RWPE2 (cell line): Measurements from ENCODE around the gene STIM1.
A peak's percentile ranks its signal among the peaks of the same experiment; 100 is the strongest.

Experiments used
- ATAC-seq: fragments of 200-7000 bp; cut with Tn5 transposase; 3 replicates; pipeline ENCODE4 v1.9.1; 2021; ENCODE audit warnings: low read depth
- DNase-seq: peaks from one replicate; pipeline ENCODE4 v3.0.0-alpha.2; 2020; ENCODE audit warnings: low spot score
- H3K27ac ChIP-seq: fragments of 450-650 bp; 2 replicates; pipeline ENCODE4 v1.5.1; 2017; ENCODE audit warnings: mild to moderate bottlenecking; ENCODE audit not compliant: poor library complexity, severe bottlenecking
- H3K27me3 ChIP-seq: fragments of 250-450 bp; sonication (Bioruptor Pico); 2 replicates; pipeline ENCODE4 v1.5.1; 2021; ENCODE audit warnings: mild to moderate bottlenecking, moderate library complexity; ENCODE audit not compliant: insufficient read depth, poor library complexity, severe bottlenecking
- H3K36me3 ChIP-seq: fragments of 250-450 bp; sonication (Bioruptor Pico); 2 replicates; pipeline ENCODE4 v1.5.1; 2020; ENCODE audit warnings: low read depth, mild to moderate bottlenecking, moderate library complexity
- H3K4me1 ChIP-seq: fragments of 250-450 bp; sonication (Bioruptor Pico); 2 replicates; pipeline ENCODE4 v1.5.1; 2021; ENCODE audit warnings: mild to moderate bottlenecking, moderate library complexity; ENCODE audit not compliant: insufficient read depth, poor library complexity, severe bottlenecking
- H3K4me3 ChIP-seq: fragments of 250-450 bp; sonication (Bioruptor Pico); 2 replicates; pipeline ENCODE4 v1.5.1; 2021; ENCODE audit warnings: mild to moderate bottlenecking, moderate library complexity; ENCODE audit not compliant: severe bottlenecking
- H3K9me3 ChIP-seq: fragments of 250-450 bp; sonication (Bioruptor Pico); 2 replicates; pipeline ENCODE4 v1.5.1; 2021; ENCODE audit warnings: mild to moderate bottlenecking, moderate library complexity; ENCODE audit not compliant: severe bottlenecking
- CTCF ChIP-seq: fragments of 450-650 bp; IDR thresholded peaks from one replicate; pipeline ENCODE4 v1.5.1; 2017; ENCODE audit warnings: mild to moderate bottlenecking, moderate library complexity; ENCODE audit not compliant: poor library complexity, severe bottlenecking

STIM1 gene

GRCh38 chr11:3922056-3922455, 66.6 kb downstream of the STIM1 start:
- H3K4me3 ChIP-seq: no peak overlapping the region
- ATAC-seq: no peak
- H3K27me3 ChIP-seq: no peaks in the 10 kb centered on the region
- no peak overlapping the region for H3K27ac ChIP-seq
- no peaks in the 10 kb centered on the region for H3K9me3 ChIP-seq
- H3K4me1 ChIP-seq: peaks cover 11% of the 10 kb centered on the region
- no peak for DNase-seq
- no peak for TF ChIP-seq CTCF
- no peaks in the 10 kb centered on the region for H3K36me3 ChIP-seq

GRCh38 chr11:3925513-3925912, 70.0 kb downstream of the STIM1 start:
- TF ChIP-seq CTCF: no peak
- DNase-seq (no peak), ATAC-seq (no peak)
- Histone ChIP-seq H3K27me3 (no peaks in the 10 kb centered on the region), H3K9me3 (no peaks in the 10 kb centered on the region), H3K4me1 (no peaks in the 10 kb centered on the region), H3K36me3 (no peaks in the 10 kb centered on the region), H3K27ac (no peak overlapping the region), H3K4me3 (no peak overlapping the region)

- no peak for TF ChIP-seq CTCF
- Histone ChIP-seq H3K4me3 (no peak overlapping the region), H3K9me3 (no peaks in the 10 kb centered on the region)
Observed at GRCh38 chr11:3926458-3927095, 71.1 kb downstream of the STIM1 start.

GRCh38 chr11:3927129-3927796, 71.8 kb downstream of the STIM1 start:
- Histone ChIP-seq H3K36me3 (no peaks in the 10 kb centered on the region), H3K27me3 (no peaks in the 10 kb centered on the region), H3K9me3 (no peaks in the 10 kb centered on the region), H3K4me1 (no peaks in the 10 kb centered on the region), H3K4me3 (no peak overlapping the region), H3K27ac (no peak overlapping the region)
- TF ChIP-seq CTCF: no peak
- DNase-seq (no peak), ATAC-seq (no peak)

More at GRCh38 chr11:3926458-3927095, 71.1 kb downstream of the STIM1 start:
- ATAC-seq (peak; percentile 58; the same call in 1 of the 3 replicates), DNase-seq (no peak)
- Histone ChIP-seq H3K4me1 (no peaks in the 10 kb centered on the region), H3K36me3 (no peaks in the 10 kb centered on the region), H3K27ac (no peak overlapping the region), H3K27me3 (no peaks in the 10 kb centered on the region)

GRCh38 chr11:3929232-3929631, 73.8 kb downstream of the STIM1 start:
- Histone ChIP-seq H3K4me3 (no peak overlapping the region), H3K27ac (no peak overlapping the region), H3K27me3 (no peaks in the 10 kb centered on the region), H3K9me3 (no peaks in the 10 kb centered on the region), H3K36me3 (no peaks in the 10 kb centered on the region), H3K4me1 (no peaks in the 10 kb centered on the region)
- no peak for DNase-seq
- ATAC-seq: no peak
- no peak for TF ChIP-seq CTCF
